ENCODE measurements around the gene GZMA. TPM values are rescaled to one million over a fixed set of nuclear protein-coding genes. Genes with fewer than 3 reads are reported as not detected.

GZMA gene
- 1 to 10 TPM in 2 of 4 donors, under 1 TPM in 2; 0.40 to 3.1 (median 0.89) TPM for total RNA-seq

GRCh38 chr5:55102348-55102747 lies at the start of gene GZMA:
GZMA (plus strand) TSS chr5:55102646; CDS start chr5:55102683, 37 bp downstream.
- H3K4me3 ChIP-seq: no peak within 1 kb of the TSS
- 33% methylated on average over 3 of the region's 3 CpGs for WGBS
- no peaks in the 10 kb centered on the region for H3K36me3 ChIP-seq
- H3K4me1 ChIP-seq: no peaks in the 10 kb centered on the region
- H3K9me3 ChIP-seq: peaks cover 0 to 5% (median 0%) of the 10 kb centered on the region in 4 donors
- no peak within 1 kb of the TSS for H3K27ac ChIP-seq (replicated peaks in 1 of 4)
- H3K27me3 ChIP-seq: no peaks in the 10 kb centered on the region
- intact Hi-C loops (cut with DNase I): no loop called here
- TF ChIP-seq POLR2AphosphoS5 (IDR thresholded peaks at IDR 0.05) (no peak), POLR2A (IDR thresholded peaks at IDR 0.05; ENCODE audit: low read depth) (no peak), EP300 (IDR thresholded peaks at IDR 0.05) (no peak), CTCF (IDR thresholded peaks at IDR 0.05) (no peak)
- DNase-seq (ENCODE audit: extremely low spot score): no peak

- intact Hi-C loops (cut with DNase I): no loop called here
- no peaks in the 10 kb centered on the region for H3K27me3 ChIP-seq
- no peaks in the 10 kb centered on the region for H3K4me1 ChIP-seq
- 86% methylated on average over 2 of the region's 2 CpGs for WGBS
- DNase-seq (ENCODE audit: extremely low spot score): no peak
- H3K4me3 ChIP-seq: no peak overlapping the region
- no peak overlapping the region for H3K27ac ChIP-seq (replicated peaks in 1 of 4)
- TF ChIP-seq POLR2AphosphoS5 (IDR thresholded peaks at IDR 0.05): no peak
- TF ChIP-seq EP300 (IDR thresholded peaks at IDR 0.05): no peak
- TF ChIP-seq POLR2A (IDR thresholded peaks at IDR 0.05; ENCODE audit: low read depth): no peak
- TF ChIP-seq CTCF (IDR thresholded peaks at IDR 0.05): no peak
- H3K36me3 ChIP-seq: no peaks in the 10 kb centered on the region
- H3K9me3 ChIP-seq: peaks cover 0 to 16% (median 15%) of the 10 kb centered on the region in 4 donors
These were observed 47.3 kb upstream of the GZMA start for GRCh38 chr5:55055183-55055582.

- Histone ChIP-seq H3K4me3 (no peak overlapping the region), H3K27ac (replicated peaks in 1 of 4) (no peak overlapping the region), H3K9me3 (no peaks in the 10 kb centered on the region), H3K36me3 (no peaks in the 10 kb centered on the region), H3K4me1 (no peaks in the 10 kb centered on the region), H3K27me3 (no peaks in the 10 kb centered on the region)
- intact Hi-C loops (cut with DNase I): no loop called here
- DNase-seq (ENCODE audit: extremely low spot score): no peak
- TF ChIP-seq POLR2AphosphoS5 (IDR thresholded peaks at IDR 0.05): no peak
- no peak for TF ChIP-seq CTCF (IDR thresholded peaks at IDR 0.05)
- no peak for TF ChIP-seq POLR2A (IDR thresholded peaks at IDR 0.05; ENCODE audit: low read depth)
- no peak for TF ChIP-seq EP300 (IDR thresholded peaks at IDR 0.05)
- 93% methylated on average over 9 of the region's 9 CpGs for WGBS
These were observed 40.2 kb upstream of the GZMA start for GRCh38 chr5:55062039-55062779.

- 51% methylated on average over 5 of the region's 5 CpGs for WGBS
- Histone ChIP-seq H3K4me3 (no peak overlapping the region), H3K27ac (replicated peaks in 1 of 4) (no peak overlapping the region), H3K9me3 (no peaks in the 10 kb centered on the region), H3K4me1 (no peaks in the 10 kb centered on the region), H3K27me3 (no peaks in the 10 kb centered on the region), H3K36me3 (no peaks in the 10 kb centered on the region)
- DNase-seq (ENCODE audit: extremely low spot score): no peak
- intact Hi-C loops (cut with DNase I): no loop called here
- no peak for TF ChIP-seq POLR2AphosphoS5 (IDR thresholded peaks at IDR 0.05)
- TF ChIP-seq POLR2A (IDR thresholded peaks at IDR 0.05; ENCODE audit: low read depth): no peak
- TF ChIP-seq CTCF (IDR thresholded peaks at IDR 0.05): no peak
- no peak for TF ChIP-seq EP300 (IDR thresholded peaks at IDR 0.05)
These were observed 39.1 kb upstream of the GZMA start for GRCh38 chr5:55063220-55063863.

Measured in esophagus muscularis mucosa (tissue), 4 donors.